GM12801 (cell line): ENCODE results near the gene PTH1R.
A peak's percentile ranks its signal among the peaks of the same experiment; 100 is the strongest.

Experiments used
- CTCF ChIP-seq: IDR thresholded peaks from one replicate; pipeline ENCODE4 v1.5.1; 2011; ENCODE audit warnings: control low read depth; ENCODE audit not compliant: insufficient read length; ENCODE audit errors: extremely low read depth

PTH1R gene

DNA sequence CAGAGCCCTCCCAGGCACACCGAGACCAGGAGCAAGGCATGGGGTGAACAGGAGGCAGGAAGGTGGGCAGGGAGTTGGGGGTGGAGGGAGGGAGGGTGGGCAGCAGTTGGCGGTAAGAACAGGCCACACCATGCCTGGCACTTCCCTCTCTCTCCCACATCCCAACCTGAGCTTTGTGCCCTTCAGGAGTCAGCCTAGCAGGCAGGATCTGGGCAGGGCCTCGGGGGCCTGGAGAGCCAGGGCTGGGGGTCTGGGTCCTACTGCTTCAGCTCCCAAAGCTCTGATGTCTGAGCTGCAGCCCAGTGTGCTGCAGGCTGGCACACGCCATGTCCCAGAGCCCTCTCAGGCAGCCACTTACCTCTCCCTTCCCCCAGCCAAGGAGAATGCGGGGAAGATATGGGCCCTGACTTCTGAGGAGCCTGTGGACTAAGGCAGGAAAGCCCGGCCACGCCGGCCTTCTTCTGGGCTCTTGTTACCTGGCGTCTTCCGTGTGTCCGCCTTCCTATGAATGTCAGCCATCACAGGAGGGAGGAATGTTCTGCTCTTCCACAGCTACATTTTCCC lies 11.4 kb upstream of the PTH1R start:
- TF ChIP-seq CTCF, result no peak

DNA sequence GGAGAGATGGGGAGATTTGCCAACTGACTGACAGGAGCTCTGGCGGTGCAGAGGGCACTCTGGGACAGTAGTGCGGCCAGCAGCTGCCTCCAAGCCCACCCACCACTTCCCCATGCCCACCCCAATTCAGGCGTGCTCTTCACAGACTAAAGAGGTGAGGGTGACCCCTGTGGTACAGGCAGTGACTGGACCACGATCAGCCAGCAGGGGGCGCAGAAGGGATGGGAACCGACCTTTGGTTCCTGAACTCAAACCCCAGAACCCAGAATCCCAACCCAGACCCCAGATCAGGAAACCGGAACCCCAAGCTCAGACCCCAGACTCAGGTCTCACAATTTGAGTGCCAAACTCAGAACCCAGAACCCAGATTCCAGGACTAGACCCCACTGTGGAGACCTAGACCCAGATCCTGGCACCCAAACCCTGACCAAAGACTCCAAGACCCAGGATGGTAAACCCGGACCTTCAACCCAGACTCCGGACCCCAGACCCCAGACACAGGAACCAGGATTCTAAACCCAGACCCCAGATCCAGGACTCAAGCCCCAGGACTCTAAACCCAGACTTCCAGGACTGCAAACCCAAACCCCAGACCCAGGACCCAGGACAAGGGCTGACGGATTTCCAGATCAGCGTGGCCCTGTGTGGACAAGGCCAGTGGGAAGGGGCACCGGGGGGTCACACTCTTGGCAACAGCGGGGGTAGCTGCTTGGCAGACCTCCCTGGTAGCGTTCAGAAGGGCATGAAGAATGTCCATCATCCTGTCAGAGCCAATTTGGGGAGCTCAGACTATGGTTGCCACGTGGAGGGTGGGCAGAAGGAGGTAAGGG lies 10.6 kb upstream of the PTH1R start:
- peak; percentile 87 for TF ChIP-seq CTCF

DNA sequence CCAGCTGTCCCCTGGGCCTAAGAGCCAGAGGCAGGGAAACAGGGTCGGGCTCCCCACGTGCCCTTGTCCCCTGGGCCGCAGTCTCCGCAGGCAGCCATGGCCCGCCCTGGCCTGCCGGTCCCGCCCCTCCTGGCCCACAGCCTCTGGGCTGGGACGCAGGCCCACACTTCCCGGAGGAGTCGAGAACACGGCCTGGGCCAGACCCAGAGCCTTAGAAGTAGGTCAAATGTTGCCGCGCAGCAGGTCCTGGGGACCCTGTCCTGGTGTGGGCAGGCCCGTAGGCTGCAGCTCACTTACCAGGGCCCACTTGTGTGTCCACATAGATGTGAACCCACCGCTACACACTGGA lies 10.0 kb upstream of the PTH1R start:
- no peak for TF ChIP-seq CTCF

DNA sequence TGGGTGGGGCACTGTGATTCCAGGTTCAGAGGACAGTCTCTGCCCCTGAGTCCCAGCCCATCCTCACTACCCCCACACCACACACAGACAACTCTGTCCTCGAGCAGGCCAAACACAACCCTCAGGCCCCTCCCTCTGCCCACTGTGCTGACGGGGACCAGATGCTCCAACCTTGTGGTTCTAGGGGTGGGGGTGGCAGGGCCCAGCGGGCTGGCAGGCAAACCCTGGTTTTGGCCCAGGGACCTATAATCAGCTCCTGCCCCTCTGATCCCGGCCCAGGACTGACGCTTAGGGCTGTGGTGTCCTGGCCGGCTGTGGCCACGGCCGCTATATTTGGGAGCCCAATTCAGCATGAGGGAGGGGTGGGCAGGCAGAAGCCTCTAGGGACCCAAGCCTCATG lies 9.2 kb upstream of the PTH1R start:
- no peak for TF ChIP-seq CTCF

DNA sequence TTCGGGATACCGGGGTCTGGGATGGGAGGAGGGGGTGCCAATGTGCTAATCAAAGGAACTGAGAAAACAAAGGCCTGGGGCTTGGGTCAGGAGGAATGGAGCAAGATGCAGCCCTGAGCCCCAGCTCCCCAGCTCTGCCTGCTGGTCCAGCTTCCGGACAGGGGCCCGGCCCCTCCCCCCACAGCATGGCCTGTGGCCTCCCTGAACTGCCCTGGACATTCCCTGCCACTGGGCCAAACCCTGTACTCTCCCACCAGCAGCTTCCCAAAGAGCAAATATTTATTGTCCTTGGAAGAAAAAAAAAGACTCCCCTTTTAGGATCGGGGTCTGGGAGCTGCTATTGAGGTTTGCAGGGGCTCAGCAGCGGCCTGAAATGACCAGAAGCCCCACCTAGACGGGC lies 8.6 kb upstream of the PTH1R start:
- no peak for TF ChIP-seq CTCF

DNA sequence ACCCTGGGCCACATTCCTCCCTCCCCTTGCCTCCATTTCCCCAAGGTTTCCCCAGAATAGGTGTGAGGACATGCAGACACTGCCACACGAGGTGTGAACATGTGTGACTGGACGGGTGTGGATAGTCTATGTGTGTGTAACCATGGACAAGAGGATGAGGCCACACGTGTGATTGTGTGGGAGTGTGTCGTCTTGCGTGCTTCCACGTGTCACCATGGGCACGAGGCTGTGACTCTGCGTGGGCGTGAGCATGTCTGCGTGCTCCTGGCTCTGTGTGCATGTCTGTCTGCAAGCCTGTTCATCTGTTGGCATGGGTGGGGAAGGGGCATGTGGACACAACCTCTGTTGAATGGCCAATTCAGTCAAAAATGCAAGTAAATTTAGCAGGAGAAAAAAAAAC lies 8.1 kb upstream of the PTH1R start:
- TF ChIP-seq CTCF, result no peak

DNA sequence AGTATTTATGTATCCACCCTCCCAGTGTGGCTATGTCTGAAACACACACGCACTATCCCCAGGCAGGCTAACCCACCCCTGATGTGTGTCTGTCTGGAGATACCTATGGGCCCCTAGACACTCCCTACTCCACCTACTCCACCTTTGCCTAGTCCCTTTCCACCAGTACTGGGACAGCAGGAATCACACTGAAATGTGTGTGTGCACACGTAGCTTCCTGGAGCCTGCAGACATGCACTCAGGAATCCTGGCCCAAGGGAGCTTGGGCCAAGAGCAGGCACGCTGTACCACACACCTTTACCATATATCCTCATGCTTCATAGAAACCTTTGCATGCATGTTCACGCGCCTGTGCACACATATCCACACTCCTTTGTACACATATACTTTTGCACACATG lies 6.9 kb upstream of the PTH1R start:
- TF ChIP-seq CTCF, result no peak
